LNCAP (cell line): ENCODE results near the gene PCDHGB6.

Source experiments
- TF ChIP-seq, protein P1 (sequence below): fragments of 450-650 bp; IDR thresholded peaks from 2 replicates; pipeline ENCODE4 v1.5.1; 2017; ENCODE audit warnings: mild to moderate bottlenecking

Gene PCDHGB6

DNA sequence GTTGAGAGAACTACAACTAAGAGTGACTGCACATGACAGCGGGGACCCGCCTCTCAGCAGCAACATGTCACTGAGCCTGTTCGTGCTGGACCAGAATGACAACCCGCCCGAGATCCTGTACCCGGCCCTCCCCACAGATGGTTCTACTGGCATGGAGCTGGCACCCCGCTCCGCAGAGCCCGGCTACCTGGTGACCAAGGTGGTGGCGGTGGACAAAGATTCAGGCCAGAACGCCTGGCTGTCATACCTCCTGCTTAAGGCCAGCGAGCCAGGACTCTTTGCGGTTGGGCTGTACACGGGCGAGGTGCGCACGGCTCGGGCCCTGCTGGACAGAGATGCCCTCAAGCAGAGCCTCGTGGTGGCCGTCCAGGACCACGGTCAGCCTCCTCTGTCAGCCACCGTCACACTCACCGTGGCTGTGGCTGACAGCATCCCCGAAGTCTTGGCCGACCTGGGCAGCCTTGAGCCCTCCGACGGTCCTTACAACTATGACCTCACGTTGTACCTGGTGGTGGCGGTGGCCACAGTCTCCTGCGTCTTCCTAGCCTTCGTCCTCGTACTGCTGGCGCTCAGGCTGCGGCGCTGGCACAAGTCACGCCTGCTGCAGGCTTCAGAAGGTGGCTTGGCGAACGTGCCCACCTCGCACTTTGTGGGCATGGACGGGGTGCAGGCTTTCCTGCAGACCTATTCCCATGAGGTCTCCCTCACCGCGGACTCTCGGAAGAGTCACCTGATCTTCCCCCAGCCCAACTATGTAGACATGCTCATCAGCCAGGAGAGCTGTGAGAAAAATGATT, 23.2 kb upstream of the PCDHGB6 start:
- TF ChIP-seq, protein P1, sequence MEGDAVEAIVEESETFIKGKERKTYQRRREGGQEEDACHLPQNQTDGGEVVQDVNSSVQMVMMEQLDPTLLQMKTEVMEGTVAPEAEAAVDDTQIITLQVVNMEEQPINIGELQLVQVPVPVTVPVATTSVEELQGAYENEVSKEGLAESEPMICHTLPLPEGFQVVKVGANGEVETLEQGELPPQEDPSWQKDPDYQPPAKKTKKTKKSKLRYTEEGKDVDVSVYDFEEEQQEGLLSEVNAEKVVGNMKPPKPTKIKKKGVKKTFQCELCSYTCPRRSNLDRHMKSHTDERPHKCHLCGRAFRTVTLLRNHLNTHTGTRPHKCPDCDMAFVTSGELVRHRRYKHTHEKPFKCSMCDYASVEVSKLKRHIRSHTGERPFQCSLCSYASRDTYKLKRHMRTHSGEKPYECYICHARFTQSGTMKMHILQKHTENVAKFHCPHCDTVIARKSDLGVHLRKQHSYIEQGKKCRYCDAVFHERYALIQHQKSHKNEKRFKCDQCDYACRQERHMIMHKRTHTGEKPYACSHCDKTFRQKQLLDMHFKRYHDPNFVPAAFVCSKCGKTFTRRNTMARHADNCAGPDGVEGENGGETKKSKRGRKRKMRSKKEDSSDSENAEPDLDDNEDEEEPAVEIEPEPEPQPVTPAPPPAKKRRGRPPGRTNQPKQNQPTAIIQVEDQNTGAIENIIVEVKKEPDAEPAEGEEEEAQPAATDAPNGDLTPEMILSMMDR, result no peak

DNA sequence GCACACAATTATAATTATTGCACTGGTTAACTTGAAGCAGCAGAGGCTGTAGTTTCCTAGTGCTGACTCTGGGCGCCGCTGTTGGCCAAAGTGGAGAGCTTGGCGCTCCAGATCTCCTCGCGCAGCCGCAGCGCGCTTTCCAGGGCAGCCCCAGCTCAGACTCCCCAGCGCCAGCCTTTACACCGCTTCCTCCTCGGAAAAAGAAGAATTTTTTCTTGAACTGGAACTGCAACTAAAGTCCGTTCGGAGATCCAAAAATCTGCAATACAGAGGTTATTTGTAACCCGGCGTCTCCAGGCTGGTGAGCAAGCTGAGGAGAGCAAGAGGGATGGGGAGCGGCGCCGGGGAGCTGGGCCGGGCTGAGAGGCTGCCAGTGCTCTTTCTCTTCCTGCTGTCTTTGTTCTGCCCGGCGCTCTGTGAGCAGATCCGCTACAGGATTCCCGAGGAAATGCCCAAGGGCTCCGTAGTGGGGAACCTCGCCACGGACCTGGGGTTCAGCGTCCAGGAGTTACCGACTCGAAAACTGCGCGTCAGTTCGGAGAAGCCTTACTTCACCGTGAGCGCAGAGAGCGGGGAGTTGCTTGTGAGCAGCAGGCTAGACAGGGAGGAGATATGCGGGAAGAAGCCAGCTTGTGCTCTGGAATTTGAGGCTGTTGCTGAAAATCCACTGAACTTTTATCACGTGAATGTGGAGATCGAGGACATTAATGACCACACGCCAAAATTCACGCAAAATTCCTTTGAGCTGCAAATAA, 20.1 kb upstream of the PCDHGB6 start, which contains the start of gene PCDHGB4:
PCDHGB4 (plus strand) TSS at position 142 of the 755 bp plus-strand sequence; CDS start at position 329, 187 bp downstream.
- TF ChIP-seq, protein P1, result peak; percentile 46

DNA sequence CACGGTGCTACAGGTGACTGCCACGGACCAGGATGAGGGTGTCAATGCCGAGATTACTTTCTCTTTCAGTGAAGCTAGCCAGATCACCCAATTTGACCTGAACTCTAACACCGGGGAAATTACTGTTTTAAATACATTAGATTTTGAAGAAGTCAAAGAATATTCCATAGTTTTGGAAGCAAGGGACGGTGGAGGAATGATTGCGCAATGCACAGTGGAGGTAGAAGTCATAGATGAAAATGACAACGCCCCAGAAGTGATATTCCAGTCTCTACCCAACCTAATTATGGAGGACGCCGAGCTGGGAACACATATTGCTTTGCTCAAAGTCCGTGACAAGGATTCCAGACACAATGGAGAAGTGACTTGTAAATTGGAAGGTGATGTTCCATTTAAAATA, 19.2 kb upstream of the PCDHGB6 start:
- TF ChIP-seq, protein P1, result no peak

DNA sequence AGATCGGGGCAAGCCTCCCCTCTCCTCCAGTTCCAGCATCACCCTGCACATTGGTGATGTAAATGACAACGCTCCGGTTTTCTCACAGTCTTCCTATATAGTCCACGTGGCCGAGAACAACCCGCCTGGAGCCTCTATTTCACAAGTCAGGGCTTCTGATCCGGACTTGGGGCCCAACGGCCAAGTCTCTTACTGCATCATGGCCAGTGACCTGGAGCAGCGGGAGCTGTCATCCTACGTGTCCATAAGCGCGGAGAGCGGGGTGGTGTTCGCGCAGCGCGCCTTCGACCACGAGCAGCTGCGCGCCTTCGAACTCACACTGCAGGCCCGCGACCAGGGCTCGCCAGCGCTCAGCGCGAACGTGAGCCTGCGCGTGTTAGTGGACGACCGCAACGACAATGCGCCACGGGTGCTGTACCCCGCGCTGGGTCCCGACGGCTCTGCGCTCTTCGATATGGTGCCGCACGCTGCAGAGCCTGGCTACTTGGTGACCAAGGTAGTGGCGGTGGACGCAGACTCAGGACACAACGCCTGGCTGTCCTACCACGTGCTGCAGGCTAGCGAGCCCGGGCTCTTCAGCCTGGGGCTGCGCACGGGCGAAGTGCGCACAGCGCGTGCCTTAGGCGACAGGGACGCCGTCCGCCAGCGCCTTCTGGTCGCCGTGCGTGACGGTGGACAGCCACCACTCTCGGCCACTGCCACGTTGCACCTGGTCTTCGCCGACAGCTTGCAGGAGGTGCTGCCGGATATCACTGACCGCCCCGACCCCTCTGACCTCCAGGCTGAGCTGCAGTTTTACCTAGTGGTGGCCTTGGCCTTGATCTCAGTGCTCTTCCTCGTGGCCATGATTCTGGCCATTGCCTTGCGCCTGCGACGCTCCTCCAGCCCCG, 18.4 kb upstream of the PCDHGB6 start:
- TF ChIP-seq, protein P1, result no peak

DNA sequence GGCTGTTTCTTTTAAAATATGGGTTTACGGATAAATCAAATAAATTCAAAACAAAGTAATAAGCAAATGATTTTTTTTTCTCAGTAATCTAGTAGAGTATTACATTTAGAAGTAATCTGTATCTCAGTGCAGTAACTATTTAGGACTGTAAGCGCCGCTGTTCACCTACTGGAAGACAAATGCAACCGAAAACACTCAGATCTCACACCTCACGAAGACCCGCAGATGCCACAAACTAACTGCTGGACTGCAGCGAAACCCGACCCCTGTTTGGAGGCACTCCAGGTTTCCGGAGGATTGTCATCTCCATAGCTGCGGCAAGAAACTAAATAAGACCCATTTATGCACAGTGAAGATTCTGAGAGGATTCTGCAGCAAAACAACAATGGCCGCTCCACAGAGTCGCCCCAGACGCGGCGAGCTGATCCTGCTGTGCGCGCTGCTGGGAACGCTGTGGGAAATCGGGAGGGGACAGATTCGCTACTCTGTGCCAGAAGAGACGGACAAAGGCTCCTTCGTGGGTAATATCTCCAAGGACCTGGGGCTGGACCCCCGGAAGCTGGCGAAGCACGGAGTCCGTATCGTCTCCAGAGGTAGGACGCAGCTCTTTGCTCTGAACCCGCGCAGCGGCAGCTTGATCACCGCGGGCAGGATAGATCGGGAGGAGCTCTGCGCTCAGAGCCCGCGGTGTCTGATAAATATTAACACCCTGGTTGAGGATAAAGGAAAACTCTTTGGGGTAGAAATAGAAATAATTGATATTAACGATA, 15.2 kb upstream of the PCDHGB6 start, which contains the start of gene PCDHGA8:
PCDHGA8 (plus strand) TSS at position 205 of the 770 bp plus-strand sequence; CDS start at position 386, 181 bp downstream.
- TF ChIP-seq, protein P1, result peak; percentile 41; the same call in 1 of the 2 replicates

DNA sequence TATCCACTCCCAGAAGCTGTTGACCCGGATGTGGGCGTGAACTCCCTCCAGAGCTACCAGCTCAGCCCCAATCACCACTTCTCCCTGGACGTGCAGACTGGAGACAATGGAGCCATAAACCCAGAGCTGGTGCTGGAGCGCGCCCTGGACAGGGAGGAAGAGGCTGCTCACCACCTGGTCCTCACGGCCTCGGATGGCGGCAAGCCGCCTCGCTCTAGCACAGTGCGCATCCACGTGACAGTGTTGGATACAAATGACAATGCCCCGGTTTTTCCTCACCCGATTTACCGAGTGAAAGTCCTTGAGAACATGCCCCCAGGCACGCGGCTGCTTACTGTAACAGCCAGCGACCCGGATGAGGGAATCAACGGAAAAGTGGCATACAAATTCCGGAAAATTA, 14.6 kb upstream of the PCDHGB6 start:
- TF ChIP-seq, protein P1, result no peak
